ENCODE measurements around the gene PTOV1. TPM values are rescaled to one million over a fixed set of nuclear protein-coding genes. Genes with fewer than 3 reads are reported as not detected.

PTOV1 gene
- total and polyA plus RNA-seq, 2 donors = 63.6 to 125 TPM

GRCh38 chr19:49852631-49853126 is 1.7 kb downstream of the PTOV1 start:
- Histone ChIP-seq H3K27ac (ENCODE audit: low read depth in 1 of 2, low read length in 1 of 2) (no peak overlapping the region), H3K4me1 (ENCODE audit: control insufficient read depth in 2 of 2, insufficient read depth in 2 of 2, low read length in 2 of 2) (peaks cover 8 to 30% of the 10 kb centered on the region in 2 donors), H3K27me3 (ENCODE audit: control insufficient read depth in 2 of 2, insufficient read depth in 1 of 2, low read length in 1 of 2) (peaks cover 0 to 5% of the 10 kb centered on the region in 2 donors), H3K36me3 (ENCODE audit: control insufficient read depth in 2 of 2, insufficient read depth in 2 of 2, low read length in 1 of 2) (peaks cover 28 to 33% of the 10 kb centered on the region in 2 donors), H3K4me3 (ENCODE audit: low read length in 2 of 2) (no peak overlapping the region), H3K9me3 (ENCODE audit: control insufficient read depth in 2 of 2, insufficient read depth in 1 of 2, low read length in 1 of 2) (peaks cover 0 to 6% of the 10 kb centered on the region in 2 donors)
- no peak for DNase-seq (ENCODE audit: low read depth in 6 of 9, low spot score in 9 of 9)
- 92% methylated on average over 14 of the region's 14 CpGs for WGBS

DNA sequence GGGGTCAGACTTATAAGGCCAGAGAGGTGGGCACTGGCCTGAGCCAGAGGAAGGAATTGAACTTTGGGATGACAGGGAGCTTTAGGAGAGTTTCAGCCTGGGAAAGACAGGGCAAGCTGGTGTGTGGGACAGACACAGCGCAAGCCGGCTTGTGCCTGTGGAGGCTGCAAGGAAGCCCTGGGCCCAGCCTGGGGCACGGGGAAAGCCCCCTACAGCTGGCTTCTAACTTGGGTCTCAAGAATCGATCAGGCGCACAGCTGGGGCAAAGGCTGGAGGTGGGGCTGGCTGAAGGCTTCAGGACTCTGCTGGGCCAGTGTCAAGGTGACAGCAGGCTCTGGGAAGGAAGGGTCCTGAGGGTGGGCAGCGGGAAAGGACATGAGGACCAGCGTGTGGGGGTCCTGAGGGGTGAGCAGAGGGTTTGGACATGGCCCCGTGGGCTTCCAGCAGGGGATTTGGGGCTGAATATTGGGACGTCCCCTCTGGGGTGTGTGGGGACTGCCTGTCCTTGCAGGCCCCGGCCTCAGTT is 3.0 kb downstream of the PTOV1 start:
- Histone ChIP-seq H3K4me3 (ENCODE audit: low read length in 2 of 2) (no peak overlapping the region), H3K27me3 (ENCODE audit: control insufficient read depth in 2 of 2, insufficient read depth in 1 of 2, low read length in 1 of 2) (peaks cover 0 to 5% of the 10 kb centered on the region in 2 donors), H3K4me1 (ENCODE audit: control insufficient read depth in 2 of 2, insufficient read depth in 2 of 2, low read length in 2 of 2) (peaks cover 8 to 39% of the 10 kb centered on the region in 2 donors), H3K9me3 (ENCODE audit: control insufficient read depth in 2 of 2, insufficient read depth in 1 of 2, low read length in 1 of 2) (peaks cover 0 to 6% of the 10 kb centered on the region in 2 donors), H3K36me3 (ENCODE audit: control insufficient read depth in 2 of 2, insufficient read depth in 2 of 2, low read length in 1 of 2) (peaks cover 39 to 45% of the 10 kb centered on the region in 2 donors), H3K27ac (ENCODE audit: low read depth in 1 of 2, low read length in 1 of 2) (no peak overlapping the region)
- 97% methylated on average over 10 of the region's 10 CpGs for WGBS
- DNase-seq (ENCODE audit: low read depth in 6 of 9, low spot score in 9 of 9) = no peak

DNA sequence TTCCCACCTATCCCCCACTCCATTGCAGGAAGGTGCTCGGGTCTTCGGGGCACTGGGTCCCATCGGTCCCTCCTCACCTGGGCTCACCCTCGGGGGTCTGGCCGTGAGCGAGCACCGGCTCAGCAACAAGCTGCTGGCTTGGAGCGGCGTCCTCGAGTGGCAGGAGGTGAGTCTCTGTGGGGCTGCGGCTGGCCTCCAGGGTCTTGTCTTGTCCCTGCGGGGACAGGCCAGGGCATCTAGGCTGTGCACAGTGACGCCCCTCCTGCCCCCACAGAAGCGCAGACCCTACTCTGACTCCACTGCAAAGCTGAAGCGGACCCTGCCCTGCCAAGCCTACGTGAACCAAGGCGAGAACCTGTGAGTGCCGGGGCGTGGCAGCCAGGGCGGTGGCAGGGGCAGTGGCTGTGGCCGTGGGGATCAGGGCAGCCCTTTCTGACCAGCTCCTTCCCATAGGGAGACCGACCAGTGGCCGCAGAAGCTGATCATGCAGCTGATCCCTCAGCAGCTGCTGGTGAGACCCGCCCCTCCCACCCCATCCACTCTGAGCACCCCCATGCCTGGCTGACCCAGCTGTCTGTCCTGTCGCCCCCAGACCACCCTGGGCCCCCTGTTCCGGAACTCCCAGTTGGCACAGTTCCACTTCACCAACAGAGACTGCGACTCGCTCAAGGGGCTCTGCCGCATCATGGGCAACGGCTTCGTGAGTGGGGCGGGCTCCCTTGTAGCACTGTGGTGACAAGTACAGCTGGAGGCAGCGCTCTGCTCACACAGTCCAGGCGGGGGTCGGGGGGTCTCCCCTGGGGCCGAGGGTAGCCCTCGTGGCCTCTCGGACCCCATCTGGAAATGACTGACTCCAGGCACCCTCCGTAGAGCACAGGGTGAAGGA is 3.7 kb downstream of the PTOV1 start:
- no peak for DNase-seq (ENCODE audit: low read depth in 6 of 9, low spot score in 9 of 9)
- Histone ChIP-seq H3K4me3 (ENCODE audit: low read length in 2 of 2) (no peak overlapping the region), H3K27me3 (ENCODE audit: control insufficient read depth in 2 of 2, insufficient read depth in 1 of 2, low read length in 1 of 2) (peaks cover 0 to 5% of the 10 kb centered on the region in 2 donors), H3K4me1 (ENCODE audit: control insufficient read depth in 2 of 2, insufficient read depth in 2 of 2, low read length in 2 of 2) (peaks cover 8 to 39% of the 10 kb centered on the region in 2 donors), H3K27ac (ENCODE audit: low read depth in 1 of 2, low read length in 1 of 2) (no peak overlapping the region), H3K9me3 (ENCODE audit: control insufficient read depth in 2 of 2, insufficient read depth in 1 of 2, low read length in 1 of 2) (no peaks in the 10 kb centered on the region), H3K36me3 (ENCODE audit: control insufficient read depth in 2 of 2, insufficient read depth in 2 of 2, low read length in 1 of 2) (peaks cover 43 to 51% of the 10 kb centered on the region in 2 donors)
- WGBS = 97% methylated on average over 39 of the region's 39 CpGs

DNA sequence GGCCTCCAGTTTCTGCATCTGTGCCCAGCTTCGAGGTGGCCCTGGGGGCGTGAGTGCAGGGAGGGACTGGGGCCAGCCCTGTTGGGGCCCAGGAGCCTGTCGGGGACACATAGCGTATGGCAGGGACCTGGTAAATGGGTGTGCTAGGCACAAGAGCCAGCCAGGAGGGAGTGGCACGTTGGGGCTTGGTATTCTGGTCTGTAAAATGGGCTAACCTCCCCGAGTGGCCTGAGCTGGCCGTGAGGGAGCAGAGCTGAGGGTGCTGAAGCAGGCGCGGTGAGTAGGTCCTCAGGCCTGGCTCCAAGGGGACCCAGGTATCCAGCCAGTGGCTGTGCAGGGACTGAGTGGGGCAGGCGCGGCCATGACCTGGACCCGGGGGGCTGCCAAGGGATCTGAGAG is 4.3 kb downstream of the PTOV1 start:
- Histone ChIP-seq H3K9me3 (ENCODE audit: control insufficient read depth in 2 of 2, insufficient read depth in 1 of 2, low read length in 1 of 2) (no peaks in the 10 kb centered on the region), H3K4me1 (ENCODE audit: control insufficient read depth in 2 of 2, insufficient read depth in 2 of 2, low read length in 2 of 2) (peaks cover 8 to 36% of the 10 kb centered on the region in 2 donors), H3K27ac (ENCODE audit: low read depth in 1 of 2, low read length in 1 of 2) (no peak overlapping the region), H3K4me3 (ENCODE audit: low read length in 2 of 2) (no peak overlapping the region), H3K36me3 (ENCODE audit: control insufficient read depth in 2 of 2, insufficient read depth in 2 of 2, low read length in 1 of 2) (peaks cover 50 to 58% of the 10 kb centered on the region in 2 donors), H3K27me3 (ENCODE audit: control insufficient read depth in 2 of 2, insufficient read depth in 1 of 2, low read length in 1 of 2) (peaks cover 0 to 5% of the 10 kb centered on the region in 2 donors)
- 96% methylated on average over 12 of the region's 12 CpGs for WGBS
- no peak for DNase-seq (ENCODE audit: low read depth in 6 of 9, low spot score in 9 of 9)

DNA sequence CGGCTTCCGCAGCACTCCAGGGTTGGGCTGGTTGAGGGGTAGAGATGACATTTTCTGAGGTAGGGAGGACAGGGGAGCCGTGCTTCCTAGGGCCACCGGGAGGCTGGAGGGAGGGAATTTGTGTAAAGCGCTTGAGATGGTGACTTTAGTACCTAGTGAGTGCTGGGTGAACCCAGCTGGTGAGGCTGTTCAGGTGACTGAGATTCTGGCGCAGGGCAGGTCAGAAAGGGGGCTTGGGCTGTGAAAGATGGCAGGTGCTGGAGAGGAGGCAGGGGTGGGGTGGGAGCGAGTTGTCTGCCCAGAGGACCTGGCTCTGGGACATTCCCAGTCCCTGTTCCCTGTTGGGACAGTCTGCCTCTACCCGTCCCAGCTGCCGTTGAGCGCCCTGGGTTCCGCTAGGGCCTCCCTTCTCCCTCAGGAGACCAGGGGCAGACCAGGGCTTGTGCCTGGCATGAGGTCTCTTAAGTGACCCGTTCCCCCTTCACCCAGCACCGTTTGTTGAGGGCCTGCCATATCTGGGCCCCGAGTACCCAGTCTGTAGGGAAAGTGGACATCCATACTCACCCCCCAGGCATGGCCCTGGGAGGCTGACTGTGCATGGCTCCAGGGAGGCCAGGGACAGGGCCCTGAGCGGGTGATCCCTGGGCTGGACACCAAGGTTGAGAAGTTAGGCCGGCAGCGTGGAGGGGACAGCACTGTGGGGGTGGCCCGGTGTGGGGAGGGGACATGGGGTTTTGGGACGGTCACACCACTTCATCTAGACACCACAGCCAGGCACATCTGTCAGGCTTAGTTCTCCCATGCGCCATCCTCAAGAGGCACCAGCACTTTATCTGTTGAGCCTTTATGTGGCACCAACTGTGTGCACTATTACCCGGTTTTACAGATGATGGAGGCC is 5.0 kb downstream of the PTOV1 start:
- Histone ChIP-seq H3K36me3 (ENCODE audit: control insufficient read depth in 2 of 2, insufficient read depth in 2 of 2, low read length in 1 of 2) (peaks cover 56 to 64% of the 10 kb centered on the region in 2 donors), H3K4me3 (ENCODE audit: low read length in 2 of 2) (no peak overlapping the region), H3K9me3 (ENCODE audit: control insufficient read depth in 2 of 2, insufficient read depth in 1 of 2, low read length in 1 of 2) (no peaks in the 10 kb centered on the region), H3K4me1 (ENCODE audit: control insufficient read depth in 2 of 2, insufficient read depth in 2 of 2, low read length in 2 of 2) (peaks cover 8 to 34% of the 10 kb centered on the region in 2 donors), H3K27me3 (ENCODE audit: control insufficient read depth in 2 of 2, insufficient read depth in 1 of 2, low read length in 1 of 2) (peaks cover 0 to 5% of the 10 kb centered on the region in 2 donors), H3K27ac (ENCODE audit: low read depth in 1 of 2, low read length in 1 of 2) (no peak overlapping the region)
- 93% methylated on average over 21 of the region's 21 CpGs for WGBS
- DNase-seq (ENCODE audit: low read depth in 6 of 9, low spot score in 9 of 9) = no peak

- Histone ChIP-seq H3K27ac (ENCODE audit: low read depth in 1 of 2, low read length in 1 of 2) (no peak overlapping the region), H3K4me1 (ENCODE audit: control insufficient read depth in 2 of 2, insufficient read depth in 2 of 2, low read length in 2 of 2) (peaks cover 8 to 34% of the 10 kb centered on the region in 2 donors), H3K4me3 (ENCODE audit: low read length in 2 of 2) (no peak overlapping the region), H3K27me3 (ENCODE audit: control insufficient read depth in 2 of 2, insufficient read depth in 1 of 2, low read length in 1 of 2) (peaks cover 0 to 5% of the 10 kb centered on the region in 2 donors), H3K36me3 (ENCODE audit: control insufficient read depth in 2 of 2, insufficient read depth in 2 of 2, low read length in 1 of 2) (peaks cover 61 to 71% of the 10 kb centered on the region in 2 donors), H3K9me3 (ENCODE audit: control insufficient read depth in 2 of 2, insufficient read depth in 1 of 2, low read length in 1 of 2) (no peaks in the 10 kb centered on the region)
- 97% methylated on average over 18 of the region's 18 CpGs for WGBS
- DNase-seq (ENCODE audit: low read depth in 6 of 9, low spot score in 9 of 9) = no peak
Measured at GRCh38 chr19:49856574-49857021, 5.6 kb downstream of the PTOV1 start.

DNA sequence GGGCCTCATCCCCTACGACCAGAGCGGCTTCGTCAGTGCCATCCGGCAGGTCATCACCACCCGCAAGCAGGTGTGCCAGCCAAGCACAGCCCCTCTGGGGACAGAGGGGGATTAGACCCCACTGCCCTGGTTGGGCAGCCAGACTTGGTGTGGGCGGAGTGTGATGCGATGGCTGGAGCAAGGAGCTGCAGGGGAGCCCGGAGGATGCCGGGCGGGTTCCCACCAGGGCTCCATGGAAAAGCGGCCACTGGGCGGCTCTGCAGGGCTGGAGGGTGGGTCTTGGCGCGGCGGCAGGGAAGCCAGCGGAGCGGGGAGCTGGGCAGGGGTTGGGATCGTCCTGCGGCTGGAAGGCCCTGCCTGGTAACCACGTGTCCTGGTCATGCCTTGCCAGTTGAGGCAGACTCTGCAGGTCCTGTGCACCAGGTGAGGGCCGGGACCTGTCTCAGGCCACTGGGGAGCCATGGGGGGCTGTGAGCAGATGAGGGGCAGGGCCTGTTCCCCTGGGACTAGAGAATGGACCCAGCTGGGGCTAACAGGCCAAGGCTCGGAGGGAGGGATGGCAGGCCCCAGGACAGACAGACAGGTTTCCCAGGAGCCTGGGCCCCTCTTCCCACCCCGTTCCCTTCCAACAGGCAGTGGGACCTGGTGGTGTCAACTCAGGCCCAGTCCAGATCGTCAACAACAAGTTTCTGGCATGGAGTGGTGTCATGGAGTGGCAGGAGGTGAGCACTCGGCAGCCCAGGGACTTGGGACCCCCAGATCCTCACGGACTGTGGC is 6.3 kb downstream of the PTOV1 start:
- Histone ChIP-seq H3K9me3 (ENCODE audit: control insufficient read depth in 2 of 2, insufficient read depth in 1 of 2, low read length in 1 of 2) (no peaks in the 10 kb centered on the region), H3K27ac (ENCODE audit: low read depth in 1 of 2, low read length in 1 of 2) (no peak overlapping the region), H3K4me1 (ENCODE audit: control insufficient read depth in 2 of 2, insufficient read depth in 2 of 2, low read length in 2 of 2) (peaks cover 4 to 29% of the 10 kb centered on the region in 2 donors), H3K4me3 (ENCODE audit: low read length in 2 of 2) (no peak overlapping the region), H3K27me3 (ENCODE audit: control insufficient read depth in 2 of 2, insufficient read depth in 1 of 2, low read length in 1 of 2) (no peaks in the 10 kb centered on the region), H3K36me3 (ENCODE audit: control insufficient read depth in 2 of 2, insufficient read depth in 2 of 2, low read length in 1 of 2) (peaks cover 67 to 78% of the 10 kb centered on the region in 2 donors)
- 96% methylated on average over 26 of the region's 26 CpGs for WGBS
- DNase-seq (ENCODE audit: low read depth in 6 of 9, low spot score in 9 of 9) = no peak

DNA sequence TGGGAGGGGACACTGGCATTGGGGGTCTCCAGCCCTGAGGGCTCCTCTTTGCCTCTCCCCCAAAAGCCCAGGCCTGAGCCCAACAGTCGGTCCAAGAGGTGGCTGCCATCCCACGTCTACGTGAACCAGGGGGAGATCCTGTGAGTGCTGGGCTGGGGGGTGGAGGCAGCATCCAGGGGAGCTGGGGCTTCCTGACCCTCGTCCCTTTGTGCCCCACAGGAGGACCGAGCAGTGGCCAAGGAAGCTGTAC is 6.8 kb downstream of the PTOV1 start:
- peaks cover 71 to 83% of the 10 kb centered on the region in 2 donors for H3K36me3 ChIP-seq (ENCODE audit: control insufficient read depth in 2 of 2, insufficient read depth in 2 of 2, low read length in 1 of 2)
- H3K27ac ChIP-seq (ENCODE audit: low read depth in 1 of 2, low read length in 1 of 2) = no peak overlapping the region
- no peaks in the 10 kb centered on the region for H3K9me3 ChIP-seq (ENCODE audit: control insufficient read depth in 2 of 2, insufficient read depth in 1 of 2, low read length in 1 of 2)
- 95% methylated on average over 5 of the region's 5 CpGs for WGBS
- DNase-seq (ENCODE audit: low read depth in 6 of 9, low spot score in 9 of 9) = no peak
- H3K4me3 ChIP-seq (ENCODE audit: low read length in 2 of 2) = no peak overlapping the region
- no peaks in the 10 kb centered on the region for H3K27me3 ChIP-seq (ENCODE audit: control insufficient read depth in 2 of 2, insufficient read depth in 1 of 2, low read length in 1 of 2)
- peaks cover 0 to 25% of the 10 kb centered on the region in 2 donors for H3K4me1 ChIP-seq (ENCODE audit: control insufficient read depth in 2 of 2, insufficient read depth in 2 of 2, low read length in 2 of 2)

Data from thymus (tissue), 11 donors.